SU-DHL-6 (cell line): ENCODE measurements around the gene SH3PXD2A.

Source experiments
- H2AFZ ChIP-seq: fragments of 200-600 bp; sonication (generic); 2 replicates; pipeline ENCODE4 v1.6.1; 2014; ENCODE audit warnings: low read depth, mild to moderate bottlenecking, moderate library complexity, mixed read lengths, antibody characterized with exemption, low read length; ENCODE audit not compliant: severe bottlenecking
- H3F3A ChIP-seq: fragments of 200-600 bp; shearing (Covaris generic); 2 replicates; pipeline ENCODE4 v1.6.0; 2016; ENCODE audit warnings: antibody characterized with exemption, mild to moderate bottlenecking; ENCODE audit not compliant: insufficient read depth
- H3K27ac ChIP-seq: fragments of 200-600 bp; sonication (generic); 2 replicates; pipeline ENCODE4 v1.5.1; 2016; ENCODE audit warnings: low read depth, mild to moderate bottlenecking, low read length, moderate library complexity, mixed read lengths
- H3K27me3 ChIP-seq: fragments of 200-600 bp; sonication (generic), shearing (Covaris generic); 2 replicates; pipeline ENCODE4 v1.6.0; 2014; ENCODE audit warnings: mild to moderate bottlenecking, low read length
- H3K36me3 ChIP-seq: fragments of 200-600 bp; sonication (generic); 2 replicates; pipeline ENCODE4 v1.6.1; 2014; ENCODE audit warnings: mild to moderate bottlenecking, low read length, mixed read lengths
- H3K4me2 ChIP-seq: fragments of 300-600, 200-600 bp; shearing (Covaris generic), sonication (generic); 2 replicates; pipeline ENCODE4 v1.6.0; 2014; ENCODE audit warnings: low read length, low read depth, mild to moderate bottlenecking; ENCODE audit not compliant: poor library complexity, severe bottlenecking
- H3K4me3 ChIP-seq: fragments of 200-600 bp; sonication (generic); 2 replicates; pipeline ENCODE4 v1.5.1; 2014; ENCODE audit warnings: antibody characterized with exemption, low read length, mild to moderate bottlenecking, mixed read lengths; ENCODE audit not compliant: insufficient read depth, poor library complexity, severe bottlenecking
- H3K79me2 ChIP-seq: fragments of 200-600 bp; sonication (generic); 2 replicates; pipeline ENCODE4 v1.6.1; 2014; ENCODE audit warnings: mild to moderate bottlenecking, low read length, moderate library complexity; ENCODE audit not compliant: insufficient read depth
- H3K9ac ChIP-seq: fragments of 200-600 bp; sonication (generic); 2 replicates; pipeline ENCODE4 v1.7.0; 2014; ENCODE audit warnings: mild to moderate bottlenecking, low read length
- H3K9me2 ChIP-seq: fragments of 200-600 bp; sonication (generic); replicated peaks from 2 replicates; pipeline ENCODE4 v1.6.1; 2014; ENCODE audit warnings: low read length; ENCODE audit not compliant: insufficient read depth
- H3K9me3 ChIP-seq: fragments of 200-600 bp; sonication (generic); 2 replicates; pipeline ENCODE4 v1.6.1; 2014; ENCODE audit warnings: low read length, mixed read lengths; ENCODE audit not compliant: insufficient read depth
- H4K20me1 ChIP-seq: fragments of 200-600 bp; sonication (generic); 2 replicates; pipeline ENCODE4 v1.6.1; 2014; ENCODE audit warnings: low read depth, mild to moderate bottlenecking, antibody characterized with exemption, low read length, moderate library complexity, mixed read lengths
- CTCF ChIP-seq: fragments of 200-600 bp; sonication (generic); IDR thresholded peaks from one replicate; pipeline ENCODE4 v1.5.1; 2017; ENCODE audit warnings: antibody characterized with exemption, mild to moderate bottlenecking, low read length, moderate library complexity; ENCODE audit not compliant: insufficient read depth, poor library complexity, severe bottlenecking
- EZH2phosphoT487 ChIP-seq: fragments of 200-600 bp; sonication (generic), shearing (Covaris generic); conservative IDR thresholded peaks from 2 replicates; pipeline ENCODE4 v1.6.1; 2018; ENCODE audit warnings: mild to moderate bottlenecking, antibody characterized with exemption, low read length, moderate library complexity, mixed read lengths

The SH3PXD2A gene

GRCh38 chr10:103697787-103698186 lies 157.6 kb downstream of the SH3PXD2A start:
- Histone ChIP-seq H3F3A (no peaks in the 10 kb centered on the region), H3K4me3 (no peak overlapping the region), H3K36me3 (no peaks in the 10 kb centered on the region), H3K9ac (no peak overlapping the region), H3K27ac (no peak overlapping the region), H3K9me3 (no peaks in the 10 kb centered on the region), H3K27me3 (no peaks in the 10 kb centered on the region), H4K20me1 (no peaks in the 10 kb centered on the region), H2AFZ (no peak overlapping the region), H3K79me2 (no peaks in the 10 kb centered on the region), H3K9me2 (no peaks in the 10 kb centered on the region), H3K4me2 (no peak overlapping the region)
- TF ChIP-seq EZH2phosphoT487 (no peak), CTCF (no peak)

DNA sequence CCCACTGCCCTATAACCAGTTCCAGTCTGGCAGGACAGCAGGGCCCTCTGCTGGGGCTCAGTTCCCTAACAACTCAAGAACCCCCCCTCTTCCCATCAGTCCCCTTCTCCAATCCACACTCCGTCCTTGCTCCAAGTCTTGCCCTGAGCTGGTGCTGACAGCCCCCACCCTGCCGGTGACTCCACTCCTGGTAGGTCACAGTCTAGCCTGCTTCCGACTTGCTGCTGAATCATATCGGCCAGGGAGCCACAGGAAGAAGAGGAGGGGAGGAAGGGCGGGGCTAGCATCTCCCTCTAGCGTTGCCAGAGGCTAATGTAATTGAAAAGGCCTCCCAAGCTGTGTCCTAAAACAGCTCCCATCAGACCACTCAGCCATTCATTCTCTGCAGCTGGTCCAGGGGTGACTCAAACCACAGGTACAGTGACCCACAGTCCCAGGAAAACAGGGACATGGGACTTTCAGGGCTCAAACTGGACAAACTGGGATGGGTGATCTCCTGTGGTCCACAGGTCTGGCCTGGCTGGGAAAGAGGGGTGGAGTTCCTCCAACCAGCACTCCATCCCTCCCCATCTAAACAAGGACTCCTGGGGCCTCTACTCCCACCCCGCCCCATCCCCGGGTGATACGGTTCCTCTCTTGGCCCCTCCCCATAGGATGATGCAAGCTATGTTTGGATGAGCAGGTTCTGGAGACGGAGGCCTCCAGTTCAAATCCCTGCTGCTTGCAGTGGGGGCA lies 158.8 kb downstream of the SH3PXD2A start:
- Histone ChIP-seq H3K9ac (no peak overlapping the region), H3K4me2 (no peak overlapping the region), H3K27ac (no peak overlapping the region)

GRCh38 chr10:103696094-103696410 lies 159.3 kb downstream of the SH3PXD2A start:
- no peak for TF ChIP-seq CTCF
- TF ChIP-seq EZH2phosphoT487: no peak
- Histone ChIP-seq H3F3A (no peaks in the 10 kb centered on the region), H2AFZ (peak overlapping the region; percentile 65), H3K9ac (no peak overlapping the region), H3K9me2 (no peaks in the 10 kb centered on the region), H3K27me3 (no peaks in the 10 kb centered on the region), H3K36me3 (no peaks in the 10 kb centered on the region), H3K4me3 (no peak overlapping the region), H4K20me1 (no peaks in the 10 kb centered on the region), H3K79me2 (no peaks in the 10 kb centered on the region), H3K9me3 (no peaks in the 10 kb centered on the region), H3K4me2 (no peak overlapping the region), H3K27ac (no peak overlapping the region)

More for the DNA sequence above, 158.8 kb downstream of the SH3PXD2A start:
- Histone ChIP-seq H4K20me1 (no peaks in the 10 kb centered on the region), H3K36me3 (no peaks in the 10 kb centered on the region), H3K4me3 (no peak overlapping the region), H3F3A (no peaks in the 10 kb centered on the region), H3K27me3 (no peaks in the 10 kb centered on the region), H2AFZ (peak overlapping the region; percentile 65), H3K9me2 (no peaks in the 10 kb centered on the region), H3K79me2 (no peaks in the 10 kb centered on the region), H3K9me3 (no peaks in the 10 kb centered on the region)
- TF ChIP-seq CTCF: no peak
- TF ChIP-seq EZH2phosphoT487: no peak
